Measurements from ENCODE around the gene TEX35. TPM values are rescaled to one million over a fixed set of nuclear protein-coding genes. Genes with fewer than 3 reads are reported as not detected.

Gene TEX35
- total RNA-seq, 4 donors from 2014 or later: not detected

DNA sequence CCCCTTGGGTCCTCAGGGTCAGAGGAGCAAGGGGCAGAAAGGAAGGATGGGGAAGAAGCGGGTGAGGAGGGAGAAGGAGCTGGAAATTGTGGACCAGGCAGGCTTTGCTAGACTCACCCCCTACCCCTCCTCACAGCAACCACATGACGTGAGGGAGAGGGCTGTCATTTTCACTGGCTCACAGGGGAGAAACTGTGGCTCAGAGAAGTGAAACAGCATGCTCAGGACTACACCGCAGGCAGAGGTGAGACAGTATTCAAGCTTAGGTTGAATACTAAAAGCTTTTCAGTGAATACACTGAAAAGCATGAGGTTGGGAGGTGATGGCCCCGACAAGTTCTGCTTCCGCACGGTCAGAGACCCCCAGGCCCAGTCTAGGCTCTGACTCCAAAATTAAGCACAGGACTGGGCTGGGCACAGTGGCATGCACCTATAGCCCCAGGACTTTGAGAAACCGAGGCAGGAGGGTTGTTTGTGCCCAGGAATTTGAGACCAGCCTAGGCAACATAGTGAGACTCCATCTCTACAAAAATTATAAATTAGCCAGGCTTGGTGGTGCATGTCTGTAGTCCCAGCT, 14.9 kb upstream of the TEX35 start:
- H3K4me1 ChIP-seq: no peaks in the 10 kb centered on the region
- H3K9me3 ChIP-seq: no peaks in the 10 kb centered on the region
- no peak for TF ChIP-seq POLR2A (IDR thresholded peaks at IDR 0.05)
- TF ChIP-seq, protein P1, sequence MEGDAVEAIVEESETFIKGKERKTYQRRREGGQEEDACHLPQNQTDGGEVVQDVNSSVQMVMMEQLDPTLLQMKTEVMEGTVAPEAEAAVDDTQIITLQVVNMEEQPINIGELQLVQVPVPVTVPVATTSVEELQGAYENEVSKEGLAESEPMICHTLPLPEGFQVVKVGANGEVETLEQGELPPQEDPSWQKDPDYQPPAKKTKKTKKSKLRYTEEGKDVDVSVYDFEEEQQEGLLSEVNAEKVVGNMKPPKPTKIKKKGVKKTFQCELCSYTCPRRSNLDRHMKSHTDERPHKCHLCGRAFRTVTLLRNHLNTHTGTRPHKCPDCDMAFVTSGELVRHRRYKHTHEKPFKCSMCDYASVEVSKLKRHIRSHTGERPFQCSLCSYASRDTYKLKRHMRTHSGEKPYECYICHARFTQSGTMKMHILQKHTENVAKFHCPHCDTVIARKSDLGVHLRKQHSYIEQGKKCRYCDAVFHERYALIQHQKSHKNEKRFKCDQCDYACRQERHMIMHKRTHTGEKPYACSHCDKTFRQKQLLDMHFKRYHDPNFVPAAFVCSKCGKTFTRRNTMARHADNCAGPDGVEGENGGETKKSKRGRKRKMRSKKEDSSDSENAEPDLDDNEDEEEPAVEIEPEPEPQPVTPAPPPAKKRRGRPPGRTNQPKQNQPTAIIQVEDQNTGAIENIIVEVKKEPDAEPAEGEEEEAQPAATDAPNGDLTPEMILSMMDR (IDR thresholded peaks at IDR 0.05): no peak
- no peak for DNase-seq
- H3K27me3 ChIP-seq: no peaks in the 10 kb centered on the region
- no peak overlapping the region for H3K27ac ChIP-seq
- no peaks in the 10 kb centered on the region for H3K36me3 ChIP-seq
- intact Hi-C loops (cut with DNase I; ENCODE audit: low total_unique reads): no loop called here
- H3K4me3 ChIP-seq: no peak overlapping the region

DNA sequence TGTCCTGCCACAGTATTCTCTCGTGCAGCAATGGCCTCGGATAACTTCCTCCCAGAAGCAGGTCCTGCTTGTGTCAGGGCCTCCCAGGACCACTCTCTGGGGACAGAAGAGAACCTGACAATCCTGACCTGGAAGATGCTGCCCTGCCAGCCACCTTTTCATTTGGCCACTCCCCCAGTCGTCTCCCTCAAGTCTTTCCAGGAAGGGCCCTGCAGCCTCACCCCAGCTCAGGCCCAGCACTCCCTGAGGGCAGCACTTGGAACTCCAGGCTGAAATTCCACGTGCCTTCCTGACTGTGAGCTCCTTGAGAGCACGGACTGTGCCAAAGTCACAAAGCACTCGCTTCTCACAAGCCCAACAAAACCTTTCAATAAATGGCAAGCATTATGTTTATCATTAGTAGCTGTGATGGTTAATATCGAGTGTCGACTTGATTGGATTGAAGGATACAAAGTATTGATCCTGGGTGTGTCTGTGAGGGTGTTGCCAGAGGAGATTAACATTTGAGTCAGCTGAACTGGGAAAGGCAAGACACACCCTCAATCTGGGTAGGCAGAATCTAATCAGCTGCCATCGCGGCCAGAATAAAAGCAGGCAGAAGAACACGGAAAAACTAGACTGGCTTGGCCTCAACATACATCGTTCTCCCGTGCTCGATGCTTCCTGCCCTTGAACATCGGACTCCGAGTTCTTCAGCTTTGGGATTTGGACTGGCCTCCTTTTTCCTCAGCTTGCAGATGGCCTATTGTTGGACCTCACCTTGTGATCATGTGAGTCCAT, 13.8 kb upstream of the TEX35 start:
- no peak for TF ChIP-seq POLR2A (IDR thresholded peaks at IDR 0.05)
- TF ChIP-seq, protein P1 (IDR thresholded peaks at IDR 0.05): no peak
- Histone ChIP-seq H3K27me3 (no peaks in the 10 kb centered on the region), H3K4me1 (no peaks in the 10 kb centered on the region), H3K27ac (no peak overlapping the region), H3K4me3 (no peak overlapping the region), H3K9me3 (no peaks in the 10 kb centered on the region), H3K36me3 (no peaks in the 10 kb centered on the region)
- DNase-seq: no peak
- intact Hi-C loops (cut with DNase I; ENCODE audit: low total_unique reads): no loop called here

GRCh38 chr1:178500091-178500770, 12.7 kb upstream of the TEX35 start:
- TF ChIP-seq, protein P1 (IDR thresholded peaks at IDR 0.05): no peak
- no peak for TF ChIP-seq POLR2A (IDR thresholded peaks at IDR 0.05)
- Histone ChIP-seq H3K9me3 (no peaks in the 10 kb centered on the region), H3K36me3 (no peaks in the 10 kb centered on the region), H3K4me1 (no peaks in the 10 kb centered on the region), H3K4me3 (no peak overlapping the region), H3K27ac (no peak overlapping the region), H3K27me3 (no peaks in the 10 kb centered on the region)
- intact Hi-C loops (cut with DNase I; ENCODE audit: low total_unique reads): no loop called here
- no peak for DNase-seq

GRCh38 chr1:178500936-178501554, 11.9 kb upstream of the TEX35 start:
- H3K36me3 ChIP-seq: no peaks in the 10 kb centered on the region
- intact Hi-C loops (cut with DNase I; ENCODE audit: low total_unique reads): no loop called here
- no peak for DNase-seq
- no peaks in the 10 kb centered on the region for H3K27me3 ChIP-seq
- TF ChIP-seq, protein P1 (IDR thresholded peaks at IDR 0.05): no peak
- no peak for TF ChIP-seq POLR2A (IDR thresholded peaks at IDR 0.05)
- H3K9me3 ChIP-seq: no peaks in the 10 kb centered on the region
- H3K4me3 ChIP-seq: no peak overlapping the region
- H3K27ac ChIP-seq: no peak overlapping the region
- no peaks in the 10 kb centered on the region for H3K4me1 ChIP-seq

Data from uterus (tissue), 4 donors.